ENCODE data around the gene ATXN2. TPM values are rescaled to one million over a fixed set of nuclear protein-coding genes. Genes with fewer than 3 reads are reported as not detected.
"Not testable (repeated sequence)": the region's sequence is repeated elsewhere in the genome, so short reads cannot be mapped to it uniquely, and the experiment has no call there.

The ATXN2 gene
- total RNA-seq, 4 donors from 2014 or later = 20.4 to 28.1 (median 22.2) TPM

- peaks cover 44 to 50% of the 10 kb centered on the region in 2 donors for H3K4me1 ChIP-seq
- H3K27ac ChIP-seq = peak overlapping the region; percentile 92 to 98 (median 95)
- in situ Hi-C loops (cut with MboI; ENCODE audit: low sequenced_read_pairs in 4 of 4) (no loop called here), intact Hi-C loops (cut with DNase I; ENCODE audit: low total_unique reads) (loop anchor here (5.0 kb wide), 1 partner anchor 90 kb away; the partner anchor contains the start of genes ACAD10 and BRAP)
- no peaks in the 10 kb centered on the region for H3K27me3 ChIP-seq
- TF ChIP-seq CTCF (IDR thresholded peaks at IDR 0.05 in 4 of 5, conservative IDR thresholded peaks at IDR 0.05 in 1 of 5) (no peak), POLR2A (IDR thresholded peaks at IDR 0.05) (peak in 1 of 2 donors; percentile 12)
- no peaks in the 10 kb centered on the region for H3K36me3 ChIP-seq
- DNase-seq (peak; percentile 13 to 43), ATAC-seq (peak in 1 of 2 donors; percentile 27)
- peak overlapping the region; percentile 76 to 91 (median 82) for H3K4me3 ChIP-seq
- H3K9me3 ChIP-seq = no peaks in the 10 kb centered on the region
Observed at GRCh38 chr12:111596985-111597830, 1.9 kb downstream of the ATXN2 start.

- H3K4me1 ChIP-seq = peaks cover 43 to 48% of the 10 kb centered on the region in 2 donors
- ATAC-seq; DNase-seq; H3K27ac ChIP-seq; H3K9me3 ChIP-seq; in situ Hi-C loops (cut with MboI; ENCODE audit: low sequenced_read_pairs in 4 of 4); H3K4me3 ChIP-seq; H3K36me3 ChIP-seq; H3K27me3 ChIP-seq: not testable (repeated sequence)
- intact Hi-C loops (cut with DNase I; ENCODE audit: low total_unique reads) = loop anchor here (5.0 kb wide), 1 partner anchor 92 kb away; the partner anchor contains the start of genes ACAD10 and BRAP
Observed at GRCh38 chr12:111595341-111595835, 3.7 kb downstream of the ATXN2 start.

GRCh38 chr12:111591399-111592010 lies 7.6 kb downstream of the ATXN2 start:
- H3K4me3 ChIP-seq; H3K27ac ChIP-seq; DNase-seq; H3K27me3 ChIP-seq; intact Hi-C loops (cut with DNase I; ENCODE audit: low total_unique reads); ATAC-seq; H3K36me3 ChIP-seq; in situ Hi-C loops (cut with MboI; ENCODE audit: low sequenced_read_pairs in 4 of 4); H3K9me3 ChIP-seq: not testable (repeated sequence)
- peaks cover 34 to 45% of the 10 kb centered on the region in 2 donors for H3K4me1 ChIP-seq

GRCh38 chr12:111590552-111590951 lies 8.6 kb downstream of the ATXN2 start:
- H3K27me3 ChIP-seq = no peaks in the 10 kb centered on the region
- H3K36me3 ChIP-seq = no peaks in the 10 kb centered on the region
- intact Hi-C loops (cut with DNase I; ENCODE audit: low total_unique reads) = no loop called here
- no peak for ATAC-seq
- no peak overlapping the region for H3K4me3 ChIP-seq
- no peak for DNase-seq
- no peak for TF ChIP-seq POLR2A (IDR thresholded peaks at IDR 0.05)
- H3K27ac ChIP-seq = no peak overlapping the region
- no peaks in the 10 kb centered on the region for H3K9me3 ChIP-seq
- in situ Hi-C loops (cut with MboI; ENCODE audit: low sequenced_read_pairs in 4 of 4) = no loop called here
- peaks cover 25 to 37% of the 10 kb centered on the region in 2 donors for H3K4me1 ChIP-seq

- DNase-seq (no peak), ATAC-seq (no peak)
- in situ Hi-C loops (cut with MboI; ENCODE audit: low sequenced_read_pairs in 4 of 4) = no loop called here
- intact Hi-C loops (cut with DNase I; ENCODE audit: low total_unique reads) = no loop called here
- Histone ChIP-seq H3K4me1 (peaks cover 15 to 28% of the 10 kb centered on the region in 2 donors), H3K4me3 (no peak overlapping the region), H3K36me3 (no peaks in the 10 kb centered on the region), H3K27ac (no peak overlapping the region), H3K27me3 (no peaks in the 10 kb centered on the region), H3K9me3 (no peaks in the 10 kb centered on the region)
- TF ChIP-seq CTCF (IDR thresholded peaks at IDR 0.05 in 4 of 5, conservative IDR thresholded peaks at IDR 0.05 in 1 of 5) (no peak), POLR2A (IDR thresholded peaks at IDR 0.05) (no peak)
Observed at GRCh38 chr12:111589601-111590000, 9.5 kb downstream of the ATXN2 start.

- Histone ChIP-seq H3K36me3 (no peaks in the 10 kb centered on the region), H3K9me3 (no peaks in the 10 kb centered on the region), H3K4me1 (peaks cover 6 to 12% of the 10 kb centered on the region in 2 donors), H3K27ac (no peak overlapping the region), H3K4me3 (no peak overlapping the region), H3K27me3 (no peaks in the 10 kb centered on the region)
- DNase-seq = no peak
- TF ChIP-seq POLR2A (IDR thresholded peaks at IDR 0.05) = no peak
- TF ChIP-seq CTCF (IDR thresholded peaks at IDR 0.05 in 4 of 5, conservative IDR thresholded peaks at IDR 0.05 in 1 of 5) = no peak
- ATAC-seq = no peak
- intact Hi-C loops (cut with DNase I; ENCODE audit: low total_unique reads) = no loop called here
- in situ Hi-C loops (cut with MboI; ENCODE audit: low sequenced_read_pairs in 4 of 4) = no loop called here
Observed at GRCh38 chr12:111588010-111588409, 11.1 kb downstream of the ATXN2 start.
